Cardiac muscle cell (in vitro differentiated cells and primary cell): ENCODE data around the gene GHRL. TPM values are rescaled to one million over a fixed set of nuclear protein-coding genes. Genes with fewer than 3 reads are reported as not detected.

Source experiments
- DNase-seq, 2 donors: peaks; one replicate each; pipeline versions ENCODE4 v3.0.0 to v3.0.0-alpha.2; 2010 to 2017; ENCODE audit warnings: low read depth in 1 of 2, low spot score in 1 of 2
- H3K27ac ChIP-seq: fragments of 200-600 bp; sonication (generic); 2 replicates; pipeline ENCODE4 v1.5.1; 2016
- H3K27me3 ChIP-seq: fragments of 200-600 bp; sonication (generic); 2 replicates; pipeline ENCODE4 v1.6.0; 2016; ENCODE audit warnings: control low read depth
- H3K36me3 ChIP-seq: fragments of 200-600 bp; sonication (generic); 2 replicates; pipeline ENCODE4 v1.5.1; 2016; ENCODE audit warnings: control low read depth
- H3K4me1 ChIP-seq: fragments of 200-600 bp; sonication (generic); 2 replicates; pipeline ENCODE4 v1.8.1; 2017; ENCODE audit warnings: low read depth, mild to moderate bottlenecking, mixed run types
- H3K4me3 ChIP-seq: fragments of 200-600 bp; sonication (generic); 2 replicates; pipeline ENCODE4 v1.5.1; 2016; ENCODE audit warnings: mild to moderate bottlenecking
- H3K9me3 ChIP-seq: fragments of 200-600 bp; sonication (generic); 2 replicates; pipeline ENCODE4 v1.5.1; 2017; ENCODE audit warnings: low read depth, mild to moderate bottlenecking, control low read depth
- polyA plus RNA-seq: library from polyadenylated mRNA; unstranded; fragments of >200 nt; fragmentation: Nextera tagmentation; extraction: Ambion mirVana; gene quantifications from 2 replicates; pipeline ENCODE4 v1.2.1, GENCODE V29; 2016
- total RNA-seq: library from RNA; depleted of rRNA; stranded (reverse); fragments of >200 nt; gene quantifications from 2 replicates; pipeline ENCODE4 v1.2.3, GENCODE V29; 2016
- TF ChIP-seq, protein P1 (sequence below): IDR thresholded peaks from 2 replicates; pipeline ENCODE4 v1.5.1; 2012; ENCODE audit warnings: low read depth, mild to moderate bottlenecking, low read length

The GHRL gene
- total and polyA plus RNA-seq, 2 experiments from 2014 or later, result 0.18 to 0.46 TPM

GRCh38 chr3:10289787-10290355 is 2.9 kb downstream of the GHRL start:
- H3K4me1 ChIP-seq, result no peaks in the 10 kb centered on the region
- TF ChIP-seq, protein P1, sequence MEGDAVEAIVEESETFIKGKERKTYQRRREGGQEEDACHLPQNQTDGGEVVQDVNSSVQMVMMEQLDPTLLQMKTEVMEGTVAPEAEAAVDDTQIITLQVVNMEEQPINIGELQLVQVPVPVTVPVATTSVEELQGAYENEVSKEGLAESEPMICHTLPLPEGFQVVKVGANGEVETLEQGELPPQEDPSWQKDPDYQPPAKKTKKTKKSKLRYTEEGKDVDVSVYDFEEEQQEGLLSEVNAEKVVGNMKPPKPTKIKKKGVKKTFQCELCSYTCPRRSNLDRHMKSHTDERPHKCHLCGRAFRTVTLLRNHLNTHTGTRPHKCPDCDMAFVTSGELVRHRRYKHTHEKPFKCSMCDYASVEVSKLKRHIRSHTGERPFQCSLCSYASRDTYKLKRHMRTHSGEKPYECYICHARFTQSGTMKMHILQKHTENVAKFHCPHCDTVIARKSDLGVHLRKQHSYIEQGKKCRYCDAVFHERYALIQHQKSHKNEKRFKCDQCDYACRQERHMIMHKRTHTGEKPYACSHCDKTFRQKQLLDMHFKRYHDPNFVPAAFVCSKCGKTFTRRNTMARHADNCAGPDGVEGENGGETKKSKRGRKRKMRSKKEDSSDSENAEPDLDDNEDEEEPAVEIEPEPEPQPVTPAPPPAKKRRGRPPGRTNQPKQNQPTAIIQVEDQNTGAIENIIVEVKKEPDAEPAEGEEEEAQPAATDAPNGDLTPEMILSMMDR, result no peak
- no peak for DNase-seq
- no peaks in the 10 kb centered on the region for H3K27me3 ChIP-seq
- no peaks in the 10 kb centered on the region for H3K9me3 ChIP-seq
- H3K4me3 ChIP-seq, result no peak overlapping the region
- H3K27ac ChIP-seq, result no peak overlapping the region
- peaks cover under 1% of the 10 kb centered on the region for H3K36me3 ChIP-seq

GRCh38 chr3:10289077-10289476 is 3.7 kb downstream of the GHRL start:
- H3K27me3 ChIP-seq, result no peaks in the 10 kb centered on the region

GRCh38 chr3:10288575-10288960 is 4.2 kb downstream of the GHRL start:
- TF ChIP-seq, protein P1, result no peak
- Histone ChIP-seq H3K27ac (no peak overlapping the region), H3K9me3 (no peaks in the 10 kb centered on the region), H3K4me1 (no peaks in the 10 kb centered on the region), H3K27me3 (no peaks in the 10 kb centered on the region), H3K4me3 (no peak overlapping the region), H3K36me3 (peaks cover under 1% of the 10 kb centered on the region)
- DNase-seq, result no peak

More at GRCh38 chr3:10289077-10289476, 3.7 kb downstream of the GHRL start:
- Histone ChIP-seq H3K4me1 (no peaks in the 10 kb centered on the region), H3K27ac (no peak overlapping the region), H3K36me3 (no peaks in the 10 kb centered on the region), H3K9me3 (no peaks in the 10 kb centered on the region), H3K4me3 (no peak overlapping the region)
- no peak for DNase-seq
- TF ChIP-seq, protein P1, result no peak

DNA sequence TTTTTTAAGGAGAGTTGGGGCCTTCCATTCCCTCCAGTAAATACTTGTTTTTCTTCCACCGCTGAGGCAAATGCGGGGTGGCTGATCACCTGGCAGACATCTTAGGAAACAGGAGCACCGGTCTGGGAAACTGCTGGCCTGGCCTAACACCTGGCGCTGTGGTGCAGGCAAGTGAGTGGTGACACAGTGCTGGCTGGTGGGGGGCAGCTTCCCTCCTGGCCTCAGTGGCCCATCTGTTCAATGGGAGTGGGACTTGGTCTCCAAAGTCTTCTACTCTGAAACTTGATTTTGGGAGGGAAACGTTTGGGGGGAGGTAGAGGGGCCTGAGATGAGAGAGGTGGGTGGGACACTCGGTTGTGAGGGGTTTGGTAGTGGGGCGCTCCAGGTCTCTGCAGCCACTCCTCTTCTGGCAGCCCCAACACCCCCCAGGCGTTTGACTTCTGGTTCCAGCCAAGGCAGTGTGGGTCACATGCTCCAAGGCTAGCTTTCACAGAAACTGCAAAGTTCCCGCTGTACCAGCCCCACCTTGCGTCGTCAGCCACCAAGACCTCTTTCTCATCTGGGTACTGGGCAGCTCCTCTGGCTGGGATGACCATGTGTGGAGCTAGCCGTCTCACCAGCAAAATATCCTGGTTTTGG is 4.7 kb downstream of the GHRL start:
- no peak overlapping the region for H3K27ac ChIP-seq
- no peaks in the 10 kb centered on the region for H3K9me3 ChIP-seq
- no peaks in the 10 kb centered on the region for H3K27me3 ChIP-seq
- no peaks in the 10 kb centered on the region for H3K4me1 ChIP-seq
- no peak for DNase-seq
- peaks cover 5% of the 10 kb centered on the region for H3K36me3 ChIP-seq
- no peak overlapping the region for H3K4me3 ChIP-seq
- TF ChIP-seq, protein P1, result no peak

GRCh38 chr3:10286596-10287295 is 6.0 kb downstream of the GHRL start:
- H3K36me3 ChIP-seq, result peaks cover 10% of the 10 kb centered on the region
- H3K4me1 ChIP-seq, result no peaks in the 10 kb centered on the region
- TF ChIP-seq, protein P1, result peak; percentile 54
- H3K4me3 ChIP-seq, result no peak overlapping the region
- H3K27ac ChIP-seq, result no peak overlapping the region
- DNase-seq, result peak in 1 of 2 donors; percentile 84
- no peaks in the 10 kb centered on the region for H3K9me3 ChIP-seq
- no peaks in the 10 kb centered on the region for H3K27me3 ChIP-seq
